Measurements from ENCODE around the gene TAF1A.

The TAF1A gene

GRCh38 chr1:222631611-222632208, 42.0 kb upstream of the TAF1A start:
- Histone ChIP-seq H3K9ac (ENCODE audit: low read length) (no peak overlapping the region), H3K27me3 (ENCODE audit: low read length) (no peaks in the 10 kb centered on the region), H3K4me3 (ENCODE audit: insufficient read depth, low read length, poor library complexity, severe bottlenecking) (no peak overlapping the region), H3K79me2 (ENCODE audit: insufficient read depth, low read length) (no peaks in the 10 kb centered on the region), H3K9me2 (replicated peaks; ENCODE audit: insufficient read depth, low read length) (no peaks in the 10 kb centered on the region), H4K20me1 (ENCODE audit: low read depth, low read length) (no peaks in the 10 kb centered on the region), H3K27ac (ENCODE audit: low read depth, low read length) (no peak overlapping the region), H2AFZ (ENCODE audit: low read depth, low read length, severe bottlenecking) (no peak overlapping the region), H3K9me3 (ENCODE audit: insufficient read depth, low read length) (no peaks in the 10 kb centered on the region), H3F3A (ENCODE audit: insufficient read depth) (no peaks in the 10 kb centered on the region), H3K36me3 (ENCODE audit: low read length) (no peaks in the 10 kb centered on the region), H3K4me2 (ENCODE audit: low read depth, low read length, poor library complexity, severe bottlenecking) (no peak overlapping the region)
- TF ChIP-seq, protein P1, sequence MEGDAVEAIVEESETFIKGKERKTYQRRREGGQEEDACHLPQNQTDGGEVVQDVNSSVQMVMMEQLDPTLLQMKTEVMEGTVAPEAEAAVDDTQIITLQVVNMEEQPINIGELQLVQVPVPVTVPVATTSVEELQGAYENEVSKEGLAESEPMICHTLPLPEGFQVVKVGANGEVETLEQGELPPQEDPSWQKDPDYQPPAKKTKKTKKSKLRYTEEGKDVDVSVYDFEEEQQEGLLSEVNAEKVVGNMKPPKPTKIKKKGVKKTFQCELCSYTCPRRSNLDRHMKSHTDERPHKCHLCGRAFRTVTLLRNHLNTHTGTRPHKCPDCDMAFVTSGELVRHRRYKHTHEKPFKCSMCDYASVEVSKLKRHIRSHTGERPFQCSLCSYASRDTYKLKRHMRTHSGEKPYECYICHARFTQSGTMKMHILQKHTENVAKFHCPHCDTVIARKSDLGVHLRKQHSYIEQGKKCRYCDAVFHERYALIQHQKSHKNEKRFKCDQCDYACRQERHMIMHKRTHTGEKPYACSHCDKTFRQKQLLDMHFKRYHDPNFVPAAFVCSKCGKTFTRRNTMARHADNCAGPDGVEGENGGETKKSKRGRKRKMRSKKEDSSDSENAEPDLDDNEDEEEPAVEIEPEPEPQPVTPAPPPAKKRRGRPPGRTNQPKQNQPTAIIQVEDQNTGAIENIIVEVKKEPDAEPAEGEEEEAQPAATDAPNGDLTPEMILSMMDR (IDR thresholded peaks at IDR 0.05; ENCODE audit: insufficient read depth, low read length, poor library complexity, severe bottlenecking), result no peak
- TF ChIP-seq EZH2phosphoT487 (conservative IDR thresholded peaks at IDR 0.05; ENCODE audit: low read length), result no peak

- Histone ChIP-seq H3K9me2 (replicated peaks; ENCODE audit: insufficient read depth, low read length) (no peaks in the 10 kb centered on the region), H3K4me3 (ENCODE audit: insufficient read depth, low read length, poor library complexity, severe bottlenecking) (no peak overlapping the region), H3K36me3 (ENCODE audit: low read length) (no peaks in the 10 kb centered on the region), H2AFZ (ENCODE audit: low read depth, low read length, severe bottlenecking) (no peak overlapping the region), H4K20me1 (ENCODE audit: low read depth, low read length) (no peaks in the 10 kb centered on the region), H3K9ac (ENCODE audit: low read length) (no peak overlapping the region), H3K79me2 (ENCODE audit: insufficient read depth, low read length) (no peaks in the 10 kb centered on the region), H3K9me3 (ENCODE audit: insufficient read depth, low read length) (no peaks in the 10 kb centered on the region), H3K4me2 (ENCODE audit: low read depth, low read length, poor library complexity, severe bottlenecking) (no peak overlapping the region), H3K27me3 (ENCODE audit: low read length) (no peaks in the 10 kb centered on the region), H3F3A (ENCODE audit: insufficient read depth) (no peaks in the 10 kb centered on the region), H3K27ac (ENCODE audit: low read depth, low read length) (no peak overlapping the region)
- no peak for TF ChIP-seq EZH2phosphoT487 (conservative IDR thresholded peaks at IDR 0.05; ENCODE audit: low read length)
- TF ChIP-seq, protein P1 (IDR thresholded peaks at IDR 0.05; ENCODE audit: insufficient read depth, low read length, poor library complexity, severe bottlenecking), result no peak
These were observed 40.3 kb upstream of the TAF1A start for GRCh38 chr1:222629921-222630535.

GRCh38 chr1:222627232-222627631, 37.5 kb upstream of the TAF1A start:
- H3K4me3 ChIP-seq (ENCODE audit: insufficient read depth, low read length, poor library complexity, severe bottlenecking), result no peak overlapping the region
- H3K79me2 ChIP-seq (ENCODE audit: insufficient read depth, low read length), result no peaks in the 10 kb centered on the region
- TF ChIP-seq, protein P1 (IDR thresholded peaks at IDR 0.05; ENCODE audit: insufficient read depth, low read length, poor library complexity, severe bottlenecking), result no peak
- TF ChIP-seq EZH2phosphoT487 (conservative IDR thresholded peaks at IDR 0.05; ENCODE audit: low read length), result no peak
- H3K27ac ChIP-seq (ENCODE audit: low read depth, low read length), result no peak overlapping the region
- no peak overlapping the region for H3K4me2 ChIP-seq (ENCODE audit: low read depth, low read length, poor library complexity, severe bottlenecking)
- H3K9ac ChIP-seq (ENCODE audit: low read length), result no peak overlapping the region
- no peaks in the 10 kb centered on the region for H3K27me3 ChIP-seq (ENCODE audit: low read length)
- H3F3A ChIP-seq (ENCODE audit: insufficient read depth), result no peaks in the 10 kb centered on the region
- H3K36me3 ChIP-seq (ENCODE audit: low read length), result no peaks in the 10 kb centered on the region
- H3K9me3 ChIP-seq (ENCODE audit: insufficient read depth, low read length), result no peaks in the 10 kb centered on the region
- H4K20me1 ChIP-seq (ENCODE audit: low read depth, low read length), result no peaks in the 10 kb centered on the region
- no peaks in the 10 kb centered on the region for H3K9me2 ChIP-seq (replicated peaks; ENCODE audit: insufficient read depth, low read length)
- H2AFZ ChIP-seq (ENCODE audit: low read depth, low read length, severe bottlenecking), result no peak overlapping the region

All from SU-DHL-6 (cell line).